ACC112 (cell line): ENCODE results near the gene KLHDC8A.

Experiments
- H2AFZ ChIP-seq: fragments of 200-600 bp; sonication (generic); one replicate; pipeline ENCODE4 v1.6.0; 2017; ENCODE audit warnings: antibody characterized with exemption, low read length; ENCODE audit not compliant: unreplicated experiment
- H3K27ac ChIP-seq: fragments of 200-600 bp; sonication (generic); 2 replicates; pipeline ENCODE4 v1.5.1; 2014; ENCODE audit warnings: low read depth, mild to moderate bottlenecking, antibody characterized with exemption, low read length, moderate library complexity
- H3K27me3 ChIP-seq: fragments of 200-600 bp; sonication (generic); 2 replicates; pipeline ENCODE4 v1.6.1; 2014; ENCODE audit warnings: mild to moderate bottlenecking, antibody characterized with exemption, low read length, moderate library complexity, mixed read lengths; ENCODE audit not compliant: insufficient read depth
- H3K36me3 ChIP-seq: fragments of 200-600 bp; sonication (generic); 2 replicates; pipeline ENCODE4 v1.6.1; 2016; ENCODE audit warnings: mild to moderate bottlenecking, antibody characterized with exemption, low read length, moderate library complexity, mixed read lengths; ENCODE audit not compliant: insufficient read depth
- H3K4me1 ChIP-seq: fragments of 200-600 bp; sonication (generic); one replicate; pipeline ENCODE4 v1.6.1; 2016; ENCODE audit warnings: low read length, mixed read lengths; ENCODE audit not compliant: insufficient read depth, unreplicated experiment, control insufficient read depth
- H3K4me3 ChIP-seq: fragments of 200-600 bp; sonication (generic); 2 replicates; pipeline ENCODE4 v1.5.1; 2014; ENCODE audit warnings: mild to moderate bottlenecking, low read depth, low read length
- H3K79me2 ChIP-seq: fragments of 200-600 bp; sonication (generic); one replicate; pipeline ENCODE4 v1.6.0; 2016; ENCODE audit warnings: low read length; ENCODE audit not compliant: control insufficient read depth, unreplicated experiment, insufficient read depth

The KLHDC8A gene

GRCh38 chr1:205318231-205318991, 38.3 kb downstream of the KLHDC8A start:
- H3K4me1 ChIP-seq: peaks cover 51% of the 10 kb centered on the region
- no peaks in the 10 kb centered on the region for H3K36me3 ChIP-seq
- H3K4me3 ChIP-seq: peak overlapping the region; percentile 96
- H3K27ac ChIP-seq: peak overlapping the region; percentile 69; the same call in 1 of the 2 replicates
- H3K27me3 ChIP-seq: no peaks in the 10 kb centered on the region
- no peak overlapping the region for H2AFZ ChIP-seq
- H3K79me2 ChIP-seq: peaks cover 78% of the 10 kb centered on the region

GRCh38 chr1:205317311-205317917, 39.3 kb downstream of the KLHDC8A start:
- no peak overlapping the region for H3K27ac ChIP-seq
- peaks cover 54% of the 10 kb centered on the region for H3K4me1 ChIP-seq
- H3K79me2 ChIP-seq: peaks cover 87% of the 10 kb centered on the region
- H3K36me3 ChIP-seq: no peaks in the 10 kb centered on the region
- H3K27me3 ChIP-seq: no peaks in the 10 kb centered on the region
- H3K4me3 ChIP-seq: peak overlapping the region; percentile 96; the same call in 1 of the 2 replicates
- H2AFZ ChIP-seq: no peak overlapping the region

- H3K79me2 ChIP-seq: peaks cover 93% of the 10 kb centered on the region
- peak overlapping the region; percentile 9; the same call in 1 of the 2 replicates for H3K27ac ChIP-seq
- H3K36me3 ChIP-seq: peaks cover 5% of the 10 kb centered on the region; the same call in 1 of the 2 replicates
- H2AFZ ChIP-seq: no peak overlapping the region
- peak overlapping the region; percentile 4; the same call in 1 of the 2 replicates for H3K4me3 ChIP-seq
- H3K4me1 ChIP-seq: peaks cover 54% of the 10 kb centered on the region
- no peaks in the 10 kb centered on the region for H3K27me3 ChIP-seq
Measured at GRCh38 chr1:205316161-205316566, 40.6 kb downstream of the KLHDC8A start.

DNA sequence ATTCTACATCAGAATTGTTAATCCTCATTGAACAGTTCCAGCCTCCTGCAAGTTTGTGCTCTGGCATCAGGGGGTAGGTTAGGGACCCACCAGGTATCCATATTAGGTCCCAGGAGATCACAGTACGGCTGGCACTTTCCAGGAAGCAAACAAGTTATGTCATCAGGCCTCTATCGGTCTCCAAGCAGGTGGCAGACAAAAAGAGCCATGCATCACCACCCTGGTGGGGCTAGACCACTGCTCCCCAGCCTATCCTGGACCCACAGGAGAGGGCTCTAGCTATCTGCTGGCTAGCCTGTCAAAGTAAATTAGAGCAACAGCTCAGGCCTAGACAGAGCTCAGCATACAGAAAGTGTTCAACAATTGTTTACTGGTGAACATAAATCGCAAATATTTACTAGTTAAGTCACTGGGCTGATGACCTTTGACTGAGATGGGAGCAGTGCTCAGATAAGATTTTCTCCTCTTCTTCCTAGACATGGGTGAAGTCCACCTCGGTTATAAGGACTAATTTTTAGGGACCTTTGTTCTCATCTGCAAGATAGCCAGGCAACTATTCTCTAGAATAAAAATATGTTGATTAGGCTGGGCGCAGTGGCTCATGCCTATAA, 41.6 kb downstream of the KLHDC8A start:
- Histone ChIP-seq H3K79me2 (peaks cover 84% of the 10 kb centered on the region), H3K4me1 (peaks cover 54% of the 10 kb centered on the region), H3K27me3 (no peaks in the 10 kb centered on the region), H3K4me3 (no peak overlapping the region), H3K27ac (no peak overlapping the region), H3K36me3 (peaks cover 13% of the 10 kb centered on the region; the same call in 1 of the 2 replicates), H2AFZ (no peak overlapping the region)

GRCh38 chr1:205313563-205314308, 43.0 kb downstream of the KLHDC8A start:
- peaks cover 71% of the 10 kb centered on the region for H3K79me2 ChIP-seq
- no peaks in the 10 kb centered on the region for H3K27me3 ChIP-seq
- H3K27ac ChIP-seq: peak overlapping the region; percentile 22; the same call in 1 of the 2 replicates
- peaks cover 24% of the 10 kb centered on the region; the same call in 1 of the 2 replicates for H3K36me3 ChIP-seq
- peak overlapping the region; percentile 50 for H3K4me3 ChIP-seq
- H2AFZ ChIP-seq: peak overlapping the region; percentile 49
- H3K4me1 ChIP-seq: peaks cover 47% of the 10 kb centered on the region

GRCh38 chr1:205312866-205313562, 43.7 kb downstream of the KLHDC8A start:
- Histone ChIP-seq H3K36me3 (peaks cover 29% of the 10 kb centered on the region; the same call in 1 of the 2 replicates), H3K27me3 (no peaks in the 10 kb centered on the region), H2AFZ (no peak overlapping the region), H3K27ac (peak overlapping the region; percentile 22; the same call in 1 of the 2 replicates), H3K4me3 (no peak overlapping the region), H3K4me1 (peaks cover 40% of the 10 kb centered on the region), H3K79me2 (peaks cover 64% of the 10 kb centered on the region)

GRCh38 chr1:205310976-205311704, 45.6 kb downstream of the KLHDC8A start:
- peaks cover 33% of the 10 kb centered on the region; the same call in 1 of the 2 replicates for H3K36me3 ChIP-seq
- no peak overlapping the region for H2AFZ ChIP-seq
- no peak overlapping the region for H3K27ac ChIP-seq
- H3K79me2 ChIP-seq: peaks cover 45% of the 10 kb centered on the region
- peaks cover 21% of the 10 kb centered on the region for H3K4me1 ChIP-seq
- H3K4me3 ChIP-seq: no peak overlapping the region
- H3K27me3 ChIP-seq: no peaks in the 10 kb centered on the region

DNA sequence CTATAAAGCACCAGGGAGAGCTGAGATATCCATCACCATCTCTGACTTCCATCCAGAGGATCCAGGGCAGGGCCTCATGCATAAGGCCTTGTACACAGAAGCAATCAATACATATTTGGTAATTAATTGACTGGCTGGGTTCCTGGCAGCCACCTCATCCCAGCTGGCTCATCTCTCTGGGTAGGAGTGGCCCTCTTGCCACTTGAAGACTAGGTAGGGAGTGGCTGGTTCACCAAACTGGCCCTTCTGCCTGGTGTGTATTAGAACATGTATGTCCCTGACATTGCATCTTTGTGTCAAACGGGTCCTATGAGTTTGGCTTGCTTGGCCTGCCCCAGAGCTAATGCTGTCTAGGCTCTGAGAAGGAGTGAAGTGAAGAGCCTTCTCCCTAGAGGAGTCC, 47.0 kb downstream of the KLHDC8A start:
- peaks cover 33% of the 10 kb centered on the region; the same call in 1 of the 2 replicates for H3K36me3 ChIP-seq
- H3K79me2 ChIP-seq: peaks cover 33% of the 10 kb centered on the region
- H3K4me3 ChIP-seq: no peak overlapping the region
- H3K4me1 ChIP-seq: peaks cover 23% of the 10 kb centered on the region
- H3K27ac ChIP-seq: no peak overlapping the region
- H3K27me3 ChIP-seq: no peaks in the 10 kb centered on the region
- H2AFZ ChIP-seq: no peak overlapping the region

DNA sequence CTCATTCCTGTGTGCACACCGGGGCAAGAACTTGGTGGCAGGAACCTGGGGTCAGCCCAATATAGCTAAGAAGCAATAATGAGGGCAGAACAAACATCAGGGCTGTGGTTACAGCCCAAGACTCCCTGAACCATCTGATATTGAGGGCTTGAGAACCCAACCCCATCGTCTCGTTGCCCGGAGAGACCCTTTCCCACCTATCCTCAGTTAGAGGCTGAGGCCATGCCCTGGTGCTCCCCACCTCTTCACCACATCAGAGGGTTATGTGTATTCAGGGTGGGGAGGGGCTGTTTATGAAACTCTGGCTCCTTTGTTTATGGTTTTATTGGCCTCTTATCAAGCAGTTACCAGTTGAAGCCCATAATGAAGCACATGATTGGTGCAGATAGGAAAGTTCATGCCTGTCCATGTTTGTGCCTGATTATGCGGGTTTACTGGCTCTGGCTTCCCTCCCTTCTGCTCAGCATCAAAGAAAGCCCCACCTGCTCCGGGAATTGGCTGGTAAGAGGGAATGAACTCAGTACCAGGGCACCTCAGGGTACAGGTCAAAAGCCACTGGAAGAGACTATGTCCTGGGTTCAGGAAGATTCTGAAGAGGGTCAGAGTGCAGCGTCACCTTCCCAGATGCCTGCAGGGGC, 49.7 kb downstream of the KLHDC8A start:
- Histone ChIP-seq H2AFZ (no peak overlapping the region), H3K4me1 (peaks cover 16% of the 10 kb centered on the region), H3K4me3 (no peak overlapping the region), H3K79me2 (peaks cover 7% of the 10 kb centered on the region), H3K36me3 (peaks cover 33% of the 10 kb centered on the region; the same call in 1 of the 2 replicates), H3K27me3 (no peaks in the 10 kb centered on the region), H3K27ac (no peak overlapping the region)
